ENCODE data around the gene SPECC1L. TPM values are rescaled to one million over a fixed set of nuclear protein-coding genes. Genes with fewer than 3 reads are reported as not detected.
"Not testable (repeated sequence)": the region's sequence is repeated elsewhere in the genome, so short reads cannot be mapped to it uniquely, and the experiment has no call there.

Gene SPECC1L
- total RNA-seq, result 10 to 100 TPM; 86.3 to 87.5 TPM
- long read RNA-seq, full-length matches to known transcripts, result 3 of 21 reads
- long read RNA-seq, partial matches to known transcripts, result 13 of 21 reads
- long read RNA-seq, other reads (novel, unspliced or antisense), result 5 of 21 reads

- peak; percentile 94 for ATAC-seq
- intact Hi-C loops (cut with DNase I, micrococcal nuclease), result no loop called here
Measured at GRCh38 chr22:24270556-24271385, at the start of gene SPECC1L. TSS of gene SPECC1L (plus strand) at chr22:24270831. CDS start at chr22:24302232, 31,401 bp downstream.

GRCh38 chr22:24224468-24224867 lies 46.2 kb upstream of the SPECC1L start:
- DNase-seq (no peak), ATAC-seq (no peak)
- intact Hi-C loops (cut with DNase I, micrococcal nuclease), result no loop called here

More at GRCh38 chr22:24270556-24271385, at the start of gene SPECC1L:
- peak; percentile 91 to 93 for DNase-seq

- ATAC-seq (no peak), DNase-seq (no peak)
- intact Hi-C loops (cut with DNase I, micrococcal nuclease), result no loop called here
Measured at GRCh38 chr22:24225044-24225601, 45.5 kb upstream of the SPECC1L start.

GRCh38 chr22:24225951-24226350 lies 44.7 kb upstream of the SPECC1L start:
- ATAC-seq, result no peak
- no peak for DNase-seq
- intact Hi-C loops (cut with DNase I, micrococcal nuclease), result no loop called here

GRCh38 chr22:24230911-24231656 lies 39.5 kb upstream of the SPECC1L start:
- DNase-seq (peak in 1 of 2 donors; percentile 70), ATAC-seq (peak; percentile 63)
- intact Hi-C loops (cut with DNase I, micrococcal nuclease), result no loop called here

GRCh38 chr22:24231706-24232105 lies 38.9 kb upstream of the SPECC1L start:
- intact Hi-C loops (cut with DNase I, micrococcal nuclease), result no loop called here
- DNase-seq (no peak), ATAC-seq (no peak)

- intact Hi-C loops (cut with DNase I, micrococcal nuclease), result no loop called here
- no peak for DNase-seq
- ATAC-seq, result no peak
Measured at GRCh38 chr22:24232124-24232523, 38.5 kb upstream of the SPECC1L start.

GRCh38 chr22:24232725-24233124 lies 37.9 kb upstream of the SPECC1L start:
- ATAC-seq (no peak), DNase-seq (no peak)
- intact Hi-C loops (cut with DNase I, micrococcal nuclease), result no loop called here

GRCh38 chr22:24233235-24233634 lies 37.4 kb upstream of the SPECC1L start:
- DNase-seq, result no peak
- intact Hi-C loops (cut with DNase I, micrococcal nuclease), result no loop called here
- ATAC-seq, result no peak

GRCh38 chr22:24233816-24234215 lies 36.8 kb upstream of the SPECC1L start:
- ATAC-seq, result no peak
- DNase-seq, result no peak
- intact Hi-C loops (cut with DNase I, micrococcal nuclease), result no loop called here

GRCh38 chr22:24235315-24235714 lies 35.3 kb upstream of the SPECC1L start:
- DNase-seq, result no peak
- intact Hi-C loops (cut with DNase I, micrococcal nuclease), result no loop called here

GRCh38 chr22:24236656-24237055 lies 34.0 kb upstream of the SPECC1L start:
- intact Hi-C loops (cut with DNase I, micrococcal nuclease), result no loop called here
- ATAC-seq (no peak), DNase-seq (no peak)

More at GRCh38 chr22:24235315-24235714, 35.3 kb upstream of the SPECC1L start:
- ATAC-seq, result no peak

- ATAC-seq; intact Hi-C loops (cut with DNase I, micrococcal nuclease); DNase-seq: not testable (repeated sequence)
Measured at GRCh38 chr22:24238101-24238694, 32.4 kb upstream of the SPECC1L start.

GRCh38 chr22:24240381-24240780 lies 30.2 kb upstream of the SPECC1L start:
- no peak for ATAC-seq
- intact Hi-C loops (cut with DNase I, micrococcal nuclease), result loop anchor here in 1 of 2 donors (10.0 kb wide), 1 partner anchor 46 kb away; no protein-coding TSS in a partner anchor
- DNase-seq, result no peak

GRCh38 chr22:24240985-24241692 lies 29.5 kb upstream of the SPECC1L start:
- not testable (repeated sequence) for ATAC-seq, DNase-seq
- intact Hi-C loops (cut with DNase I, micrococcal nuclease), result loop anchor here in 1 of 2 donors (10.0 kb wide), 1 partner anchor 46 kb away; no protein-coding TSS in a partner anchor

- DNase-seq, result not testable (repeated sequence)
- intact Hi-C loops (cut with DNase I, micrococcal nuclease), result loop anchor here in 1 of 2 donors (10.0 kb wide), 1 partner anchor 49 kb away; no protein-coding TSS in a partner anchor
Measured at GRCh38 chr22:24243417-24243816, 27.2 kb upstream of the SPECC1L start.

GRCh38 chr22:24244144-24244787 lies 26.4 kb upstream of the SPECC1L start:
- intact Hi-C loops (cut with DNase I, micrococcal nuclease), result loop anchor here in 1 of 2 donors (10.0 kb wide), 1 partner anchor 49 kb away; no protein-coding TSS in a partner anchor
- DNase-seq (peak in 1 of 2 donors; percentile 23), ATAC-seq (no peak)

More at GRCh38 chr22:24243417-24243816, 27.2 kb upstream of the SPECC1L start:
- ATAC-seq, result not testable (repeated sequence)
